Measurements from ENCODE around the gene AKT1S1.
"Not testable (repeated sequence)": the region's sequence is repeated elsewhere in the genome, so short reads cannot be mapped to it uniquely, and the experiment has no call there.

AKT1S1 gene

DNA sequence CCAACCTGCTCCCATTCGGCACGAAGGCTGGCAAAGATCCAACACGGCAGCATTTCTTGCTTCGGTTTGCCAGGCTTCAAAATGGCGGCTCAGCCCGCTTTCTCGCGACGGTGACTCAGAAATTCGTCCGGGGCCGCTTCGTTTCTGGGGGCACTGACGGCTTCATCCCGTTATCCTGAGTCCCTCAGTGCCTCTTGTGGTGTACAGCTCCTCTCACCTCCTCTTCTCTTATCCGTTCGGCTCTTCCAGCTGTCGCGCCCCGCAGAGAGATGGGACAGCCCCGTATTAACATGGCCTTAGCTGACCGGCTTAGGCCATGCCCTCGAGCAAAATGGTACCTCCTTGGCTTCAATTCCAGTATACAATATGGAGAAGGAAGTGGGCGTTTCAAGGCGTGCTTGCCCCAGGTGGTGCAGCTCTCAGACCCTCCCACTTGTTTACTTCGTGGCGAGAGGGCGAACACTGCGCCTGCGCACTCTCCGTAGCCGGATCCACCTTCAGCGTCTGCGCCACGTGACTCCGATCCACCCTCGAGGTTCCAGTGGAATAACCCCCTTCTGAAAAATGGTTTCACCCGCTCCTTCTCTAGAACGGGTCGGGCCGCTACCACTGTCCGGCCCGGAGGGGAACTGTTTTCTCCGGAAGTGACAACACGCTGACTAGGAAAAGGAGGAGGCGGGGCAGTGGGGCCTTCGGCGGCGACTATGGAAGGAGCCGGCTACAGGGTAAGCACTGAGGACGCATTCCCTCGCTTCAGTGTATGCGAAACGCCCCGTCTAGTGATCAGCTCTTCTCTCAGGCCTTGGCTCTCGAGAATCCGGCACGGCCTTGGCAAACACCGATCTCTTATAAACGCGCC lies at the start of gene AKT1S1, which contains the start of gene TBC1D17:
AKT1S1 (minus strand) TSS at position 336 of the 859 bp plus-strand sequence. CDS start 4,060 bp downstream, outside the sequence.
TBC1D17 (plus strand) TSS at position 683 of the 859 bp plus-strand sequence; CDS start at position 705, 22 bp downstream.
- DNase-seq: peak; percentile 100

DNA sequence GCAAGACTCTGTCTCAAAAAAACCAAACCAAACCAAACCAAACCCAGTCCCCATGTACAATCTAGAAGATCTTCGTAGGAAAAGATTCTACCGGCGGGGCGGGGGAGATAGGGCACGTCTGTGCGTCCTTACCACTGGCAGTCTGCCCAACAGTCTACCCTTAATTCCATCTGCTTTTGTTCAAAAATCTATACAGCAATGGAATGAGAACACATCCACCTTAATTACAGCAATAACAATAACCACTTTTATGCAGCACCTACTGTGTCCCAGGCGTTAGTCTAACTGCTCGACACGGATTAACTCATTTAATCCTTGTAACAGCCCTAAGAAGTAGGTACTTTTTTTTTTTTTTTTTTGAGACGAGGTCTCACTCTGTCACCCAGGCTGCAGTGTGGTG lies 49.4 kb upstream of the AKT1S1 start:
- no peak for DNase-seq

DNA sequence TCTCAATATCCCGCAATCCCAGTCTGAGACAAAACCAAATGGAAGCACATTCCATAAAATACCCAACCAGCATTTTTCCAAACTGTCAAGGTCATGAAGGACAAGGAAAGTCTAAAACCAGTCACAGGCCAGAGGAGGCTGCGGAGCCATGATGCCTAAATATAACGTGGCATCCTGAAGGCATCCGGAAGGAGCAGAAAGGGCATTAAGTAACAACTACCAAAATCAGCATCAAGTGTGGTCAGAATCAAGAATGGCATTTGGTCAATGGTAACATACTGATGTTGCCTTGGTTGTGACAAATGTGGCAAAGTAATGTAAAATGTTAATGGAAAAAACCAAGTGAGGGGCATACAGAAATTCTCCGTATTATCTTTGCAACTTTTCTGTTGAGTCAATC lies 48.3 kb upstream of the AKT1S1 start:
- DNase-seq: no peak

- not testable (repeated sequence) for DNase-seq
Observed at GRCh38 chr19:49924881-49925210, 47.7 kb upstream of the AKT1S1 start.

DNA sequence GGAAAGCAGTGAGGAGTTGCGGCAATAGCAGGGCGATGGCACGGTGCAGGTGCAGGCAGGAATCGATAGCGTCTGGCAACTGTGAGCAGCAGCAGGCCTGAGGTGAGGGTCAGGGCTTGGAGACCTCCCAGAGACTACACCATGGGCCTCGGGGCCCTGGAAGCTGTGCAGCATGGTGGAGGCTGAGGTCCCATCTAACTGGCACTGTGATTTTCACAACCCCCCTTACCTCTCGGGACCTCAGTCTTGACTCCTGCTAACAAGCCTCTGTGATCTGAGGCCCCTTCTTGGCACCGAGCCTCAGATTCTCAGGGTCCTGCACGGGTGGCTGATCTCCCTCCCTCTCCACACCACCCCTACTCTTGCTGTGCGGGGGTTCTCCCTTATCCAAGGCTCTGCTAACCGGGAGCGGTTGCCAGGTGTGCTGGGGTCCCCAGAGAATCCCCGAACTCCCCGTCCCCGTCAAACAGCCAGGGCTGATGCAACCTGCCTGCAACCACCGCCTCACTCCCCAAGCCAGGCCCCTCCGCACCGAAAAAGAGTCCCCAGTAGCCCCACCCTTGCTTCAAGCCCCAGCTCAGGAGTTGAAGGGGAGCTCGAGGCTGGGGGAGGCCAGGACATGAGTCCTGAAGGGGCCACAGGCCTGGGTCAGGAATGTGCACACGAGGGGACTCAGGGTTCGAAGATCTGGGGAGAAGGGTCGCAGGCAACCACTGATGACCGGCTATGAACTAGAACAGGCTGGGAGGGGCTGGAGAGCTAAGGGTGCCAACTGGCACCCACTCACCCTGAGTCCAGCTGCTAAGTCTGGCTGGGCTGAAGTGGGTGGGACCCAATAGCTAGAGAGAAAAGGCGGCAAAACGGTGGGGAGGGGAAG lies 47.1 kb upstream of the AKT1S1 start:
- no peak for DNase-seq

DNA sequence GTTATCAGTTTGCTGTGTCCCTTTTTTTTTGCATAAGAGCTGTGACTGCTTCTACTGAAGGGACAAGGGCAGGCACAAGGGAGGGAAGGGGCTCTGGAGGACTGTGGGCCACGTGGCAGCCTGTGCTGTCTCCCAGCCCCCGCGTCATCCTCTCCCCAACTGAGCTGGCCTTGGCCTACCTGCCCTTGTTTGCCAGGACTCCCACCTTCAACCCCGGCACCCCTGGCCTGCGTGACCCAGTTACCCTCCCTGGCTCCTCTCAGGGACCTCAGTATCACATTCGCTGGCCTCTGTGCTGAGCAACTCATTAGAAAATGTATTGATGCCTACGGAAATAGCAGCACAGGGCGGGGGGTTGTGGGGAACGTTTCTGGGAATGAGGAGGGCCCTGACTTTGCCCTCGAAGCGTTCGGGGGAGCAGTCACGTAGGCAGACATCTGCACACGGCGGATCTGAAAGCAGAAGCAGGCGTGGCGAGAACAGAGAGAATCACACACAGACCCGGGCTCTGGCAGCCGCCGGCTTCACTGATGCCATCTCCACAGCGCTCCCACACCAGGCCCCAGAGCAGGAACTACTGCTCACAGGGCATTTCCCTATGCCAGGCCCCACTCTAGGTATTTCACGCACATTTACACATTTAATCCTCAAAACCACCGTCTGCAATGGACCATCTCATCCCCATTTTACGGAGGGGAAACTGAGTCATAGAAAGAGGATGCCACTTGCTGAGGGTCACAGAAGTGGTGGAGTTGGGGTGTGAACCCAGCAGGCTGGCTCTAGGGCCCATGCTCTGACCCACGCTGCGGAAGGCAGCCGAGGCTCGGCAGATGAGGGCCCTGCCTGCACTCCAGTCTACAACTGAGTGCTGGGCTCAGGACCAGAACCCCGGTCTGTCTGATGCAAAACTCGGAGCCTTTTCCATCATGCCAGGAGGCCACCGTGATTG lies 46.2 kb upstream of the AKT1S1 start:
- DNase-seq: no peak

GRCh38 chr19:49921871-49922795 lies 45.0 kb upstream of the AKT1S1 start:
- DNase-seq: no peak

GRCh38 chr19:49920624-49921363 lies 43.6 kb upstream of the AKT1S1 start:
- no peak for DNase-seq

- DNase-seq: no peak
Observed at GRCh38 chr19:49918089-49918488, 40.9 kb upstream of the AKT1S1 start.

- DNase-seq: no peak
Observed at GRCh38 chr19:49916839-49917733, 39.9 kb upstream of the AKT1S1 start.

GRCh38 chr19:49915271-49915670 lies 38.1 kb upstream of the AKT1S1 start:
- DNase-seq: no peak

- no peak for DNase-seq
Observed at GRCh38 chr19:49913720-49914119, 36.6 kb upstream of the AKT1S1 start.

DNA sequence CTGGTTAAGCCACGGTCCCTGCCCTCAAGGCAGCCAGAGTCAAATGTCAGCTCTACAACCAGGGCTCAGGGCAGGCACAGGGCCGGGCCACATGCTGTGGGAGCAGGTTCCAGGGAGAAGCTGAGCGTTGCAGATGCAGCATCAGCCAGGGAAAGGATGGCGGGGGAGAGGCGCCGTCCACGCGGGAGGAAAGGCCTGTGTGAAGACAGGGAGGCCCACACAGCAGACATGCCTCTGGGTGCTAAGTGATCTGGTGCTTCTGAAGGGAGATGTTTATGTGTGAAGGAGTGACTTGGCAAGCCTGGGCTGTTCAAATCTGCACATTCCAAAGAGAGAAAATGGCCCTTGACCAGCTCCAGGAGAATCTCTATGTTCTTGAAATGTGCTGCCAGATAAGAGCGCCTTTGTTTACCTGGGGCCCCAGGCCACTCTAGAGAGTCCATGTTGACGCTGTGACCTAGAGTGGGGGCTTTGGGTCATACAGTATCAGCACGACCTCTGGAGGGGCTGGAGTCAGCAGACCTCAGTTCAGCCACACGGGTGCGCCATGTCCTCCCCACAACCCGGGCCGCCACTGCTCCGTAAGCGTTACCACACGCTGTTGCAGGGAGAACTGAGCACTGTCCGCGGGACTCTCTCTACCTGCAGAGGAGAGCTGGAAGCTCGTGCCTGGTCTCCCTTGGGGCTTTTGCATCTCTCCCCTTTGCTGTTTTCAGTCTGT lies 36.0 kb upstream of the AKT1S1 start:
- no peak for DNase-seq

GRCh38 chr19:49911381-49912145 lies 34.4 kb upstream of the AKT1S1 start:
- peak; percentile 46 for DNase-seq

GRCh38 chr19:49910179-49910578 lies 33.0 kb upstream of the AKT1S1 start:
- DNase-seq: no peak

GRCh38 chr19:49908480-49909420 lies 31.6 kb upstream of the AKT1S1 start:
- DNase-seq: no peak

Data from CD4-positive, alpha-beta T cell treated with Interleukin-10 for 1 hour (primary cell).